Stimulated activated CD4-positive, alpha-beta T cell treated with anti-CD3 and anti-CD28 coated beads, Interleukin-4, amount 100 ng/mL, for 24 hours (primary cell): ENCODE data around the gene TMEM53.
"Not testable (repeated sequence)": the region's sequence is repeated elsewhere in the genome, so short reads cannot be mapped to it uniquely, and the experiment has no call there.

Source experiments
- DNase-seq: peaks from one replicate; pipeline ENCODE4 v3.0.0-alpha.2; 2020

TMEM53 gene

DNA sequence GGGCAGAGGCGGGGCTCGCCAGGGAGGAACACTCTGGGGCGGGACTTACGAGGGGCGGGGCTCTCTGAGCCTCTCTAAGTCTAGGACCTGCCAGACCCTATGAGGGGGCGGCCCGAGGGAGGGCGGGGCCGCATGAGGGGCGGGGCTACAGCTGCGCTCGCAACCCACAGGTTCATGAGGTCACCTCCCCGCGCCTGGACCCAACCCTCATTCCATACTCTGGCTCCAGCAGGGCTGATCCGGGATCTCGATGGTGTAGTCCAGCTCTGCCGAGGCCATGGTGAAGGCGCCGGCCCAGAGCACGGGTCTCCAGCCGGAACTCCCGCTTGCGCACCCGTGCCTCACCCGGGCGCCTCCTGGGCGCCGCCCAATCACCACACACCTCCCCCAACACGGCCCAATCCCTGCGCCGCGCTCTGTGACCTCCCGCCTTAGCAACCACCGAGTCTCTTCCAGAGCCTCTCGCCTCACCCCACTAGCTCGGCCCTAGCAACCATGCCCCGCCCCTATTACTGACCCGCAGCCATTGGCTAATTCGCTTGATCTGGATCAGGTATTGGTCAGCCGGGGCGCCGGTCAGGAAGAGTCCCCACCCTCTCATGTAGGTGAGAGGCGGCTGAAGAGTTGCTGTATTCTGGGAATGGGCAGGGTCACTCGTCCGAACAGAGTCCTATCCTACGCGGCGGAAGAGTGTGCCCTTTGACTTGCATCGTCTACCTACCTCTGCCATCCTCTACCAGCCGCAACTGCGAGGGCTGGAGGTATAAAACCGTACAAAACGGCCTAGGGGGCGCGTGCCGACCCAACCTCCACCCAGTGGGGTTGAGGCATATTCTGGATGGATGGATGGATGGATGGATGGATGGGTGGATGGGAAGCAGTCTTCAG is at the start of gene TMEM53, which contains the start of gene ARMH1:
TSS of gene TMEM53 (minus strand) at position 369 of the 888 bp plus-strand sequence. CDS start at position 279, 90 bp downstream.
TSS of gene ARMH1 (plus strand) at position 602 of the 888 bp plus-strand sequence. CDS start 14,984 bp downstream, outside the sequence.
- peak; percentile 98 for DNase-seq

DNA sequence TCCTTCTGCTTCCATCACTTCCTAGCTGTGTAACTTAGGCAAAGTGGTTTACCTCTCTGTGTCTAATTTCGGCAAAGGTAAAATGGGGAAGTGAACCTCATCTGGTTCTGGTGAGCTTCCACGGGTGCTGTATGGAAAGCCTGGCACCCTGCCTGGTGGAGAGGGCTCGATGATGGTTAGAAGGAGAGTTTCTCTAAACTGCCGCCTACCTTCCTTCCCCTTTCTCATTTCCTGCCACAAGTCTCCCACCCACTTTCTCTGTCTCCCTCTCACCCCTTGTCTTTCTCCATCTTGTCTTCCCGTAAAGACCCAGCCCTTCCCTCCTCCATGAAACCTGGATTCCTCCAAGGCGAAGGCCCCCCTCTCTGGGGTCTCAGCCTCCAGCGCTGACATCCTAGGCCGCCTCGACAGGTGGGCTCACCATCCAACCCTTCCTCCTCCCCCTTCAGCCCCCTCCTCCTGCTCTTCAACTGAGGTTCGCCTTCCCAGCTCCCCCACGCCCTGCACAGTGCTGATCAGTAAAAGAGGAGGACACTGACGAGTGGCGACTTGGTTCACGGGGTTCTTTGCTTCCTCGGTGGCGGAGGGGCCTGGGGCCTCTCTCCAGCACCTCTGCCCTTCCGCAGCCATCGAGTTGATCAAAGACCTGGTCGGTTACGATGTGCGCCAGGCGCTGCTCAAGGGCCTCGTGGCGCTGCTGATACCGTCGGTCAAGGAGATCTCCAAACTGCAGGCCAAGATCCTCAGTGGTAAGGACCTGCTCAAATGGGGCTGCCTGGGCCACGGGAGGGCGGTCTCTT is 49.4 kb upstream of the TMEM53 start:
- DNase-seq, result peak; percentile 61

DNA sequence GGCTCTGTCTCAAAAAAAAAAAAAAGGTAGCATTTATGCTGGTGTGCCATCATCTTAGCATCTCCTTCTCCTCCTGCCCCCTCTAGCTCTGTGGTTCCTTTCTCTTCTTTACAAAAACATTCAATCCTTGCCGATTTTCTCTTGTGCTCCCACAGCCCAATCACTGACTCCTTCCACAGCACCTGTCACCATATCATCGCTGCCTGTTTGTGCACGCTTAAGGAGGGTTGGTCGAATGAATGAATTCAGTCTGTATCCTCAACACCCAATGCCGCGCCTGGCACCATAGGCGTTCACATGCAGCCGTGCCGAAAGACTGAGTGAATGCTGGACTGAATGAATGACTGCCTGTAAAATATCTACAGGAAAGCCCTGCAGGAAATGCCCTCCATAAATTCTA is 48.8 kb upstream of the TMEM53 start:
- peak; percentile 27 for DNase-seq

DNA sequence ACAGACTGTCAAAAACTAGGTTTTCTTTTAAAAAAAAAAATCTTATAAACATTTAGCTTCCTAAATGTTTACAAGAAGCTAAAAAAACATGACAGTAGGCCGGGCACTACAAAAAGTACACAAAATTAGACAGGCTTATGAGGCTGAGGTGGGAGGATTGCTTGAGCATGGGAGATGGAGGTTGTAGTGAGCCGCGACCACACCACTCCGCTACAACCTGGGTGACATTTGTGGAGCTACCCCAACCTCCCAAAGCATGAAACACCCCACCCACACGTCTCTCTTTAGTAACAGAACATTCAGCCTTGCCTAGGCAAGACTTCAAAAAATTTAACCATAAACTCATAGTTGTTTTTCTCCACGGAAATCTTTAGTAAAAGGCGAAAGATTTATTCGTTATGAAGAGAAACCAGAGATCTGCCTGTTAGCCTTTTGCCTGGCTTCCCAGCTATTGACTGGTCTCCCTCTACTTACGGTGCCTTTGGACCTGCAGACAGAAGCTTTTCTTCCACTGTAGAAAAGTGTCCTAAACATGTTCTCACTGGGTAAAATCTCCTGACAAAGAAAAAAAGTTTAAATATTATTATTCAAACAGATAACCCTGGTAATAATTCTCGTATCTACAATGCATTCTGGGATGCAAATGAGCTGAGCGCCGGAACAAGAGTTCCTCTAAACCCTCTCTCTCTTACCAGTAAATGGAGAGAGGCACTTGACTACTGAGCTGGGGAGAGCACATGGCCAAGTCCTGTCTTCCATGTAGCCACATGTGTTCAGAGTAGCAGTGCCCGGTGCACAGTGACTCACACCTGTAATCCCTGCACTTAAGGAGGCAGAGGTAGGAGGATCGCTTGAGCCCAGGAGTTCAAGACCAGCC is 47.4 kb upstream of the TMEM53 start:
- DNase-seq, result peak; percentile 92

DNA sequence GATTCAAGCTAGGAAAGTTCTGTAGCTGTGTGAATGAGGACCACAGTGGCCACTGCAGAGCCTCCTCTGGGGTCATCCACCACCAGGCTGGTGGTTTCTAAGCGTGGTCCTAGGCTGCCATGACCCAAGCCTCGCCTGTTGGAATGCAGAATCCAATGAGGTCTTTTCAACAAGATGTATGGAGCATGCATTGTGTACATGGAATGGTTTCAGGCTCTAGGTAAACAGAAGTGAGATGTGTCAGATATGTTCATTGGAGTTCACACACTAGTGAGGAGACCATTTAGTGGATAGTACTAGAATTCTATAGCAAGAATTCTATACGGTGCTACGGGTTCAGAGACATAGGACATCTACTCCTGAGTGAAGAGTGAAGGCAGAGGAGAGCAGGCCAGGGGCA is 46.0 kb upstream of the TMEM53 start:
- DNase-seq, result no peak

DNA sequence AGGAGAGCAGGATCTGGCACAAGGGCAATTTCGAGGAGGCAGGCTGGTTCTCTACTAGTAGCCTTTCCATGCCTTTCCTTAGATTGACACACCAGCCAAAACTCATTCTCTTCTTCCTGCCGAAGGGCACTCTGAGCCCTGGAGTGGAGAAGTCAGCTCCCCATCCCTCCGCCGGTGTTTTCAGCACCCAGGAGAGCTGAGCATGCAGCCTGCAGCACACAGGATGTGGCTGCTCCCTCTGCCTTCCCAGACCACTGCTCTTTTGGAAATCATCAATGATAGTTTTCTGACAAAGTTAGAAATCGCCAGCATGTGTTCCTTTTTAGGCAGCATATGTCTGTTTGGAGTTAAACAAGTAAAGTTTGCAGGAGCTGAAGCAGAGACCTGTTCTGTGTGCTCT is 45.0 kb upstream of the TMEM53 start:
- no peak for DNase-seq

DNA sequence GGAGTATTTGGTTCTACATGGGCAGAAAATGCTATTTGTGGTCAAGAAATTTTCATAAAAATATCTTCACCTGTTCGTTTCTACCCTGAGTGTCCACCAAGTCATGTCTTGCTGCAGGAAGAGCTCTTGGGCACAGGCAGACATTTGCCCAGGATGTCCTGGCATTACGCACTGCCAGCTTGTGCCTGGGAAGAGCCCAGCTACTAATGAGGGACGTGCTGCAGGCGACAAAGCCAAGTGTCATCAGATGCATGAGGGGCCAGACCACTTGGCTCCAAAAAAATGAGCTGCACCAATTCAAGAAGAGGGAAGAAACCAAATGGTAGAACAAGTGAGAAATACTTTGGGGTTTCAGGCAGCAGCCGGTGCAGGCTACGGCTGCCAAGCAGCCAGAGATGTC is 43.8 kb upstream of the TMEM53 start:
- DNase-seq, result no peak

DNA sequence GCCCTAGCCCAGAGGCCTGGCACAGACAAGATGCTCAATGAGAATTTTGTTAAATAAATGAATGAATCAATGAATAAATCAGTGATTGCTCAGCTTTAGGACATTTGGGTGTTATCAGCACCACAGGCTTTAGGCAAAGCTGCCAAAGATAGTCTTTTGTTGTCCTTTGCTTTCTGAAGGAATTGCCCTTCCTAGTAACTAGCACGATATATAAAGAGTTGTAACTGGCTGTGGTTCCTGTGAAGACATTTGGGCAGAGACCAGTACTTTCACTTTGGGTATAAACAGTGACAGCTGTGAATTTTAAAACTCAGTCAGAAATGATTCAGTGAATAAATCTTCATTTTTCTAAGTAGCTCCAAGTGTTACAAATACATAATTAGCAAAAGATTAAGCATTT is 43.4 kb upstream of the TMEM53 start:
- no peak for DNase-seq

DNA sequence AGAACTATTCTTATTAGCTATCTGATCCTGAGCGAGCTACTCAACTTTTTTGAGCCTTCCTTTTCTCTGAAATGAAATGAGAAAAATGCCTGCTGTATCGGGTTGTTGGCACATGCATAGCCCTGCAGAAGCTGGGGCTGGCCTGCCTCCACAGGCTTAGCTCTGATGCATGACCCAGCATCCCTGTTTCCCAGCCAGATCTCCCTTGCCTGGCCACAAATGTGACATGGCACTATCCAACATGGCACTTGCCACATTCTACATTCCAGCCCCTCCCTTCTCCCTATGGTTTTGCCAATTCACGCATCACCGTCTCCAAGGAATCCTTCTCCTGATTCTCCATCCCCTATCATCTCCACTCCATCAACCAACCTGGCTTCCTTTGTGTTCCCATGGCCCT is 42.9 kb upstream of the TMEM53 start:
- DNase-seq, result no peak

DNA sequence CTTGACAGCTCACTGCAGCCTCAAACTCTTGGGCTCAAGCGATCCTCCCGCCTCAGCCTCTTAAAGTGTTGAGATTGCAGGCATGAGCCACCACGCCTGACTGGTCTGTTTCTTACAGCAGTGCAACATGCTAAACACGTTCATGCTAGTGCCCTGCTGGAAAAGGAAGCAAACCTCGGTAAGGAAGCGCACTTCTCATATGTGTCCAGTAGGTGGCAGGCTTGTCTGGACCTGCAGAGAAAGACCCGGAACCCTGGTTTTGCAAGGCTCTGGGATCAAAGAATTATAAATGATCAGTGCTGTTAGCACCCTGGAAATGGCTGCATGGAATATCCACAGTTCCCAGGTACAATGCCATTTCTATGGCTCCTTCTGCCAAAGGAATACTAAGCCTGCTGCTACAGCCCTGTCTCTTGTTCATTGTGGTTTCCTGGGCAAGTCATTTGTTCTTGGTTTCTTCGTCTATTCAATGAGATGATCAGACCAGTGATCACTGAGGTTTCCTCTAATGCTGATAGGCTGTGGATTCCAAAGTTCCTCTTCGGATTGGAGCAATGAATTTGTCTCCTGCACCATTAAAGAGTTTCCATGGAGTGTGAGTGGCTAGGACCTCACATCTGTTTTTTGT is 40.8 kb upstream of the TMEM53 start:
- peak; percentile 70 for DNase-seq

DNA sequence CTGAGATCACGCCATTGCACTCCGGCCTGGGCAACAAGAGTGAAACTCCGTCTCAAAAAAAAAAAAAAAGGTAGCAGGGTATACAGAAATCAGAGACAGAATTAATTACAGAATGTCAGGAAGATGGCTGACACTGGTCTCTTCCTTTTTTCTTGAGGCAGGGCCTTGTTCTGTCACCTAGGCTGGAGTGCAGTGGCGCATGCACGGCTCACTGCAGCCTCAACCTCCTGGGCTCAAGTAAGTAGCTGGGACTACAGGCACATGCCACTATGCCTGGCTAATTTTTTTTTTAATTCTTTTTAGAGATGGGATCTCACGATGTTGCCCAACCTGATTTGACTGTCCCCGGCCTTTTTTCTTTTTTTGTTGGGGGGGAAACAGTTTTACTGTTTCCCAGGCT is 40.3 kb upstream of the TMEM53 start:
- no peak for DNase-seq

DNA sequence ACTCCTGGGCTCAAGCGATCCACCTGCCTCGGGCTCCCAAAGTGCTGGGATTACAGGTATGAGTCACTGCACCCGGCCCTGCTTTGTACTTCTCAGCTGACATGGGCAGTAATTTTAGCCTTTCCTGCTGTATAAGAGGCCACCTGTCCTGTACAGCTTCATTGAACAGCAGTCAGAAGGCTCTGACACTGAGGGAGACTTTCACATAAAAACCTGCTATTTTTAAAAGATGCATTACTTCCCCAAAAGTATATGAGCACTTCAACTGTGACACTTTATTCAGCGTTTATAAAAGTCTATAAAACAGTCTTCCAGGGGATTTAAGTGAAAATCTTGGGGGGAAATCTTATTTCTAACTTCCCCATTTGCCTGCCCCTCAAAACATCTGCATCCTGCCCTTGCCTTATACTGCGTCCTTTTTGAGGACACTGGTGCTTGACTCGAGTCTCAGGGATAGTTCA is 39.1 kb upstream of the TMEM53 start:
- no peak for DNase-seq

DNA sequence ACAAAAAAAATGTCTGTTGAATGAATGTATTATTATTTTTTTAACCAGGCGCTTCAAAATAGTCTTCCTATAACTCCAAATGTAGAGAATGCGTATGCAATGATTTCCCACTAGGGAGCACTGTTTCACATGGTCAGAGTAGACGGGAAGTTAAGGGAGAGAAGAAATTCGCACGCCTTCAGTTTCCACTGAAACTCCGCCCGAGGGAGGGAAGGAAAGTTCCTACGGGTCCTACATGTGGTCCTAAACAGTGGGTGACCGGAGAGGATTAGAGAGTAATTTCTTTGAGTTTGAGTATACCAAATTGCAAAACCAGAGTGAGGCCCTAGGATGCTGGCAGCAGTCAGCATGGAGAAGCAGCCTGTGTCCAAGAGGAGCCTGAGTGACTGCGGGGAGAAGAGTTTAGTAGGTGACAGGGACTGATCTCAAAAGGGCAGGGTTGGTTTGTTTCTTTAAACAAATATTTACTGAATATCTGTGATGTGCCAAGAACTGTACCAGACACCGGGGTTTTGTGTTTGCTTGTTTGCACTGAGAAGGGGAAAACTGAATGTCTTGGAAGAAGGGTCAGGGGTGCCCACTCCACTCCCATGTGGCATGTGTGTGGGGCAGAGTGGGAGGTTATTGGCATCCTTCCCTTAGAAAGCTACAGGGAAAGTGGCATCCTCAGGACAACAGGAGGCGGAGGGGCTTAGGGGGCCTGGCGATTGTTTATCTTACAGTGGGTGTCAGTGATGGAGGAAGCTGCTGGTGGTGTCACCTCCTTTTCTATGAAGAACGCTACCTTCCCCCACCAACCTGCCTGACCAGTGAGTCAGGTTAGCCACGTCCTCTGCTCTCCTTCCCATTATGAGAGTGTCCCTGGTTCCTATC is 33.9 kb upstream of the TMEM53 start:
- DNase-seq, result peak; percentile 42

DNA sequence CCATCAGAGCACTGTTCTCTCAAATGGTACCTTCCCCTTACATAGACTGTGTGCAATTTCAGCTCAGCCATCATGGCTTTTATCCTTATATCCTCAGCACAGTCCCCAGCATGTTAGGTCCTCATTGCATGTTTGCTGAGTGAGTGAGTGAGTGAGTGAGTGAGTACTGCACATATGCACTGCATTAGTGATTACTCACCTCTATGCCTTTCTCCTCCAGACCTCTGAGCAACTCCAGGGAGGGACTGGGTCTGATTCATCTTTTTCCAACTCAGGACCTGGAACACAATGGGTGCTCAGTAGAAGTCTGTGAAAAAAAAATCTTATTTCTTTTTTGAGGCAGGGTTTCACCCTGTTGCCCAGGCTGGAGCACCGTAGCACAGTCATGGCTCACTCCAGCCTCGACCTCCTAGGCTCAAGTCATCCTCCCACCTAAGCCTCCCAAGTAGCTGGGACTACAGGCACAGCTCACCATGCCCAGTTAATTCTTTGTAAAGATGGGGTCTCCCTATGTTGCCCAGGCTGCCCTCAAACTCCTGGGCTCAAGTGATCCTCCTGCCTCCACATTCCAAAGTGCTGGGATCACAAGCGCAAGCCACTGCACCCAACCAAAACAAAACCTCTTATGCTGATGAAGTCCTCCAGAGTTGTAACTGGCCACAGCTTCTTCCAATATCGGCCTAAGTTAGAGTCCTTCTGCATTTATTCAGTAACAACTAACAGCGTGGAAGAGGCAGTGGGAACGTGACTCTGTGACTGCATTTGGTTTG is 33.0 kb upstream of the TMEM53 start:
- no peak for DNase-seq

DNA sequence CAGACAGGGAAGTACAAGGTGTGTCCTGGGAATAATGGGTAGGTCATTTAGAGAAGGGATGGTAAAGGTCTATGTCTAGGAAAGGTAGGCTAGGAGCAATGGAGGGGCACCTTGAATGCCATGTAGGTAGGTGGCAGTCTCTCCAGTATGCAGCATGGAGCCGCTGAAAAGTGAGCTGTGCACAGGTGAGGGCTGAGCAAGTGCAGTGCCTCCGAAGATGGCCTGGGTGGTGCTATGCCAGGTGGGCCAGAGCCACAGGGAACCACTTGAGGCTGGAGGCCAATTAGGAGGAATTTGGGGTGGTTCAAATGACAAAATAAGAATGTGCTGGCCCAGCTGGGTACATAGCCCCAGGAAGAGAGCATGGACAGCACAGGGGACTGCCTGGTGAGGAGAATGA is 31.7 kb upstream of the TMEM53 start:
- no peak for DNase-seq

DNA sequence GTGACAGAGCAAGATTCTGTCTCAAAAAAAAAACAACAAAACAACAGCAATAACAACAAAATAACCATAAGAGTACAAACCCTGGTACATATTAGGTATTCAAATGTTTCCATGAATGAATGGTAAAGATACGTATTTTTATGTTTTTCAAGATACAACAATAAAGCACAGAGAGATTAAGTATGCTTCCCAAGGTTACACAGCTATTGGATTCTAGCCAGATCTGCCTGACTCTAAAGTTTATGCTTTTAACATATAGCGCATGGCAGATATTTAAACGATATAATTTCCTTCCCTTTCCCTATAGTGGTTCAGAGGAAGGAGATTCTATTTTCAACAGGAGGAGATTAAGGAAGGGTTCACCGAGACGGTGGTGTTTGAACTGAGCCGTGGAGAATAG is 31.2 kb upstream of the TMEM53 start:
- no peak for DNase-seq

DNA sequence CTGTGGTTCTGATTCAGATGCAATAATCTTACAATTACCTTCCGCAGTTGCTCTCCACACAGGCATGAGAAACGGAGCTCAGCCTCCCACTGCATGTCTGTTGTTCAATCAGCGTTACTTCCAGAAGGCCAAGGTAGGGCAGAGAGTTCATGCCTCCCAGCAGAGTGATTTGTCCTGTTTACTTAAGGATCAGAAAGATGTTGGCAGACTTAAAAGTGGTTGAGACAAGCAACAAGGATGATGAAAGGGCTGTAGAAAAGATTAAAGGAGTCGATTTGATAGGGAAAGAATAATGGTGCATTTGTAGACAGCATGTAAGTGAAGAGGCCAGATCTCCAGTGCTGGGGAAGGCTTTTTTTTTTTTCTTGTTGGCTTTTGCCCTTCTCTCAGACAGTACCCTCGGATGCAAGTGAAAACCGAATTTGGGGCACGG is 26.9 kb upstream of the TMEM53 start:
- DNase-seq, result no peak

DNA sequence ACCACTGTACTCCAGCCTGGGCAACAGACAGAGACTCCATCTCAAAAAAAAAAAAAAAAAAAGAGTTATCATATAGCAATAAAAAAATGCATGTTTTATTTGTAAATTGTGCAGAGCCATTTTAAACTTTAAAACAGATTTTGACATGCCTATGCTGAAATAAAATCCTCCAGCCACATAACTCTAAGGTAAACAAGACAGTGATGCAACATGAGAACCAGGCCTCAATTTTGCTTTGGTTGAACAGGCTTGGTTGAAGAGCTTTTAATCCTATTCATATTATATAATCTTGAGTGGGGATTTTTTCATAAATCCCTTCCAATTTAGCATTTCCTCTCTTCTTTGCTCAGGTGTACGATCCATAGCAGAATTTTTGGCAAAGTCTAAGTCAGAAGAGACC is 26.3 kb upstream of the TMEM53 start:
- DNase-seq, result no peak

DNA sequence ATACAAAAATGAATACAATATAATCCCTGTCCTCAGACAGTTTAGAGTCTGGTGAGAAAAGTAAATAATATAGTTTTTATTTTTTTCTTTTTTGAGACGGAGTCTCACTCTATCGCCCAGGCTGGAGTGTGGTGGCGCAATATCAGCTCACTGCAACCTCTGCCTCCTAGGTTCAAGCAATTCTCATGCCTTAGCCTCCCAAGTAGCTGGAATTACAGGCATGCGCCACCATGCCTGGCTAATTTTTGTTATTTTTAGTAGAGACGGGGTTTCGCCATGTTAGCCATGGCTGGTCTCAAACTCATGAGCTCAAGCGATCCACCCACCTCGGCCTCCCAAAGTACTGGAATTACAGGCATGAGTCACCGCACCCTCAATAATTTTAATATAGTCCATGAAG is 25.1 kb upstream of the TMEM53 start:
- not testable (repeated sequence) for DNase-seq

DNA sequence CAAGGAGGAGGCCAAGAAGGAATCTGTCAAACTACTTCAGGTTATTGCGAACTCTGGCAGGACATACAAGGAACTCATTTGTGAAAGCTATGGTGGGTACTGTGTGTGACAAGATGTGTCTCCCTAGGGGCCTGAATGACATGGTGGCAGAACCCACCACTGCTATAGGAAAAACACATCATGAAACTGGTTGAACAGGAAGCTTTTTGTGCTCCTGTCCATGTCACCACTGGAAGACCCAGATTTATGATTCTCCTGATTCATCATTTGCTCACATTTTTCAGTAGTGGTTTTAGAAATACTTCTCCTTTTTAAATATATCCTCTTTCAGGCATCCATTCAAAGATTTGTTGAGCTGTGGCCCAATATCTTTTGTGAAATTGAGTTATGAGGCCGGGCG is 23.9 kb upstream of the TMEM53 start:
- no peak for DNase-seq
